ENCODE measurements around the gene IRGQ.
A peak's percentile ranks its signal among the peaks of the same experiment; 100 is the strongest.
"Not testable (repeated sequence)": the region's sequence is repeated elsewhere in the genome, so short reads cannot be mapped to it uniquely, and the experiment has no call there.

IRGQ gene

DNA sequence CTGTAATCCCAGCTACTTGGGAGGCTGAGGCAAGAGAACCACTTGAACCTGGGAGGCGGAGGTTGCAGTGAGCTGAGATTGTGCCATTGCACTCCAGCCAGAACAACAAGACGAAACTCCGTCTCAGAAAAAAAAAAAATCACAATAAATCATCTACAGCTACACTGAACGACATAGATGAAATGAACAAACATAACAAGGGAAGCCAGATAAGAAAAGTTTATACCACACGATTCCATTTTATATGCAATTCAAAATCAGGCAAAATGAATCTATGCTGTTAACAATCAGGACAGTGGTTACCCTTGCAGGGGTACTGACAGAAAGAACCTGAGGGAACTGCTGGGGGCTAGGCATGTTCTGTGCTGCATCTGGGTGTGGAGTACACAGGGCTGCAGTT lies 26.3 kb downstream of the IRGQ start:
- DNase-seq: no peak

DNA sequence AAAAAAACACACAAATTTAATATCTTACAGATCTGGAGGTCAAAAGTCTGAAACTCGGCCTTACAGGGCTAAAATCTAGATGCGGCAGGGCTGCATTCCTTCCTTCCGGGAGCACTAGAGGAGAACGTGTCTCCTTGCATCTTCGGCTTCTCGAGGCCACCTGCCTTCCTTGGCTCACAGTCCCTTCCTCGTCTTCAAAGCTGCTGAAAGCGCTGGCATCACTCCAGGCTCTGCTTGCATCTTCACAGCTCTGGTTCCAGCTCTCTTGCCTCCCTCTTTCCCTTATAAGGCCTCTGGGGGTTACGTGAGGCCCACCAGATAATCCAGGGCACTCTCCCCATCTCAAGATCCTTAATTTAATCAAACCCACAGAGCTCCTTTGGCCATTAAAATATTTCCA lies 31.1 kb downstream of the IRGQ start:
- no peak for DNase-seq

GRCh38 chr19:43563816-43564457 lies 32.0 kb downstream of the IRGQ start:
- no peak for DNase-seq

DNA sequence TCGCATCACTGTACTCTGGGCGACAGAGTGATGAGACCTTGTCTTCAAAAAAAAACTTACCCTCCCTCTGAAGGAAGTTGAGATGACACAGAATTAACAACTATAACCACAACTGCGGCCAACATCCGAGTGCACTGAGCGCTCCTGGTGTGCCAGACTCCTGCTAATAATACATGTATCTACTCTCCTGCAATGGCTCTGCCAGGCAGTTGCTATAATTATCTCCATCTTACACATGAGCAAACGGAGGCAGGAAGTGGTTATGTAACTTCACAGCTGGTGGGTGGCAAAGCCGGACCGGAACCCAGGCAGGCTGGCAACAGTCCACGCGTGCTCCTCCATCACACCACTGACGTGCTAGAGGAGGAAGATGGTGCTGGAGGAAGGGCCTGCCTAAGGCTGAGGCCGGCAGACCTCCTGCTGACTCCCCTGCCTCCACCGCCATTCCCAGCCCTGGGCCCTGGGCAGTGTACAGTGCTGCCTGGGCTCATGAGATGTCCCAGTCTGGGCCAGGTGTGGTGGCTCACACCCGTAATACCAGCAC lies 33.2 kb downstream of the IRGQ start:
- peak; percentile 91 for DNase-seq

DNA sequence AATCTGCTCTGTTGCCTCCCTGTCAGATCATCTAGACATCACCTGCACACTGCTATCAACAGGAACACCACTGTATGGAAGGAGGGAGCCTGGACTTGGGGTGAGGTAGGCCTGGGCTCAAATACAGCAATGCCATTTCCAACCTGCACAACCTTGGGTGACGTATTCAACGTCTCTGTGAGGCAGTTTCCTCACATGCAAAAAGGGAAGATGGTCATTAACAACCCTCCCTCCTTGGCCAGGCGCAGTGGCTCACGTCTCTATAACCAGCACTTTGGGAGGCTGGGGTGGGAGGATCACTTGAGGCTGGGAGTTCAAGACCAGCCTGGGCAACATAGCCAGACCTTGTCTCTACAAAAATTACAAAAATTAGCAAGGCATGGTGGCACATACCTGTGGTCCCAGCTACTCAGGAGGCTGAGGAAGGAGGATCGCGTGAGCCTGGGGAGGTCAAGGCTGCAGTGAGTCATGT lies 33.7 kb downstream of the IRGQ start:
- no peak for DNase-seq

GRCh38 chr19:43561139-43561970 lies 34.6 kb downstream of the IRGQ start:
- no peak for DNase-seq

DNA sequence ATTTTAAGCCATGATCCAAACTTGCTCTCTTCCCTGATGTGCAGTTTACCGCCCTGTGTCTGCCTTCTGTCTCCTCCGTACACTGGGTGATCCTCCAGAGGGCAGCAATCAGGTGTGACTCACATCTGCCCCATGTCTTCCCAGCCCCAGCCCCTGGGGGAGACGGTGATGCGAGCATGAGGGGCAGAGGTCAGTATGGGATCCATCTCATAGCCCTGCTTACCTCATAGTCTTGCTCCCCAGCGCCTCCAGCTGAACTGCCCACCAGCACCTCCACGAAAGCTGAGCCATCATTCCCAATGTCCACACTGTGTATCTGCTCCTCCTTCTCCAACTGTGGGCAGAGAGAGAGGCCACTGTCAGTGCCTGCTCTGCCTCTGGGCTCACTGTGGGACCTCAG lies 35.2 kb downstream of the IRGQ start:
- DNase-seq: no peak

- peak; percentile 35 for DNase-seq
Measured at GRCh38 chr19:43555185-43555770, 40.7 kb downstream of the IRGQ start.

GRCh38 chr19:43554317-43554895 lies 41.5 kb downstream of the IRGQ start:
- no peak for DNase-seq

DNA sequence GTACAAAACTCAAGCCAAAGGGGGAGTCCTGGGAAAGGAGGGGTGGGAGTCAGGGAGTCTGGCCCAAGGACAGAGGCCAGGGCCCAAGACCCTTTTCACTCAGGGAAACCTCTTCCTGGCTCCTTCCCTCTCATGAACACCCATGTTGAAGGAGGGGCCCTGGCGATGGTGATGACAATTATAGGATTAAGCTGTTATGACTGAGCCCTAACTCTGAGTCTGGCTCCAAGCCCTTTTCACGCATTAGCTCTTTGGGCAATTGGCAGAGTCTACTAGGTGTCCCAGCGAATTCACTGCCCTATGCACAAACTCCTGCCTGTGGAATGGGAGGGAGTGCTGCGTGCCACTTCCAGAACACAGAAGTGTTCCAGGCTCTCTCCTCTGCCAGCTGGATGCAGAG lies 42.3 kb downstream of the IRGQ start:
- no peak for DNase-seq

DNA sequence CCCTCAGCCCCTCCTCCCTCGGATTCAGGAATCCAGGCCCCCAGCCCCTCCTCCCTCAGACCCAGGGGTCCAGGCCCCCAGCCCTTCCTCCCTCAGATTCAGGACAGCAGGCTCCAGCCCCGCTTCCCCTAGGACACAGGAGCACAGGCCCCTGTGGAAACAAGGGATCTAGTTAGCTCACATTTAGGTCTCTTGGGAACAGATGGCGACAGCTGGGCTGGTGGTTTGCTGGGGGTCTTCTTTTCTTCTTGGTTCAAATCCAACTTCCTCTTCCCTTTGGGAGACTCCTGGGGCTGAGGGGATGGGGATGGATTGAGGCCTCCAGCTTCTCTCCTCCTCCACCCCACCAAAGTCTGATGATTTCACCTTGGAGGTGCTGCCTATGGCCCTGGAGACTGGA lies 43.3 kb downstream of the IRGQ start:
- no peak for DNase-seq

DNA sequence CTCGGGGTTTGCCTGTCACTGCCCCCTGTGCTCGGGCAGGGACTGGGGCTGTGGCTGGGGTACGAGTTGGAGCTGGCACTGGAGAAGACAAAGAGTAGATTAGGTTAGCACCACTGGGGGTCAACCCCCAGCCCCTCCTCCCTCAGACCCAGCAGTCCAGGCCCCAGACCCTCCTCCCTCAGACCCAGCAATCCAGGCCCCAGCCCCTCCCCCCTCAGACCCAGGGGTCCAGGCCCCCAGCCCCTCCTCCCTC lies 43.8 kb downstream of the IRGQ start:
- DNase-seq: no peak

- DNase-seq: no peak
Measured at GRCh38 chr19:43551399-43552197, 44.3 kb downstream of the IRGQ start.

- DNase-seq: no peak
Measured at GRCh38 chr19:43548706-43549105, 47.2 kb downstream of the IRGQ start.

DNA sequence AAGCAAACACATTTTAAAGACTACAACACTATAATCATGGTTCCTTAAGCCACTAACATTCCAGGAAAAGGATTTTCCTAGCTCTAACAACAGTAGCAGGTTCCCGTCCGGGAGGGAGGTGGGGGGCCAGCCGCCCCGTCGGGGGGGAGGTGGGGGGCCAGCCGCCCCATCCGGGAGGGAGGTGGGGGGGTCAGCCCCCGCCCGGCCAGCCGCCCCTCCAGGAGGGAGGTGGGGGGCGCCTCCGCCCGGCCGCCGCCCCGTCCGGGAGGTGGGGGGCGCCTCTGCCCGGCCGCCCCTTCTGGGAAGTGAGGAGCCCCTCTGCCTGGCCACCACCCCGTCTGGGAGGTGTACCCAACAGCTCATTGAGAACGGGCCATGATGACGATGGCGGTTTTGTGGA lies 48.0 kb downstream of the IRGQ start:
- not testable (repeated sequence) for DNase-seq

- no peak for DNase-seq
Measured at GRCh38 chr19:43546581-43546980, 49.4 kb downstream of the IRGQ start.

GRCh38 chr19:43545981-43546380 lies 50.0 kb downstream of the IRGQ start:
- DNase-seq: no peak

GRCh38 chr19:43545276-43545675 lies 50.7 kb downstream of the IRGQ start:
- DNase-seq: no peak

DNA sequence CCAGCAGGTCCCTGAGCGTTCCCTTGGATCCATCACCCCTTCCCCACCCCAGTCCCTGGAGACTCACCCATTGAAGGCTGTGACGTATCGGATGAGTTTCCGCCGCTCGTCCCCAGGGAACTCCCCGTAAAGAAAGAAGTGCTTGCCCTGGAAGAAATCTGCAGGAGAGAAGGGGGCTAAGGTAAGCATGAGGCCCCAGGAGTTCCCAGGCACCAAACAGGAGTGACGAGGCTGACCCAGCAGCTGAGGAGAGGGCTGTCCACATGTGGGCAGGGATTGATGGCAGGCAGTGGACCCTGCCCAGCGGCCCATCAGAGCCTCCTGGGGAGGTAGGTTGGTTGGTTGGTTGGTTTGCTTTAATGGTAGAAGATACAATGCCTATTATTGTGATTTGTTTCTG lies 51.9 kb downstream of the IRGQ start:
- no peak for DNase-seq

- no peak for DNase-seq
Measured at GRCh38 chr19:43541920-43542650, 53.8 kb downstream of the IRGQ start.

DNA sequence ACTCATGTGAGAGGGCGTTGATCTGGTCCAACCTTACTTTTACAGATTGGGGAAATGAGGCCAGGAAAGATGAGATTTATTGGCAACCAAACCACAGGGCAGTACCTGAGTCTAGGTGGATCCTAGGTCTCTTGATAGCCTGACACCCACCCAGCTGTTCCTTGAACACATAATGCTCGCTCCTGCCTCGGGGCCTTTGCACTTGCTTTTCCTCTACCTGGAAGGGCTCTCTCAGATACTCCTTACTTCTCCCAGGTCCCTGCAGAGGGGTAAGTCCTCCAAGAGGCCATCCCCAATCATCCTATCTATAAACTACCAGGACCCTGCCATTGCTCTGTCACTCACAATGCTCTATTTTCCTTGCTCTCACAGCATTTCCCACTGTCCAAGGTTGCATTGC lies 55.6 kb downstream of the IRGQ start:
- no peak for DNase-seq

DNA sequence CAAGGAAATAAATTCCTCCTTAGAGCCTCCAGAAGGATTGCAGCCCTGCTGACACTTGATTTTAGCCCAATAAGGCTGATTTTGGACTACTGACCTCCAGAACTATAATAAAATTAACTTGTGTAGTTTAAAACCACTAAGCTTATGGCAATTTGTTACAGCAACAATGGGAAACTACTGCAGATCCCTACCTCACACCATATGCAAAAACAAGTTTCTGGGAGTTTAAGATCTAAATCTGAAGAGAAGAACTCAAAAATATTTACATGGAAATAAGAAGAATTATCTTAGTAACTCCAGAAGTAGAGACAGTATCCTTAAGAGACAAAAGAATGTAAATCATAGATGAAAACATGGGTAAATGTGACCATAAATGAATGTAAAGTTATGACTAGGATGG lies 57.0 kb downstream of the IRGQ start:
- DNase-seq: no peak

All from NCI-H2029 (cell line).